Measurements from ENCODE around the gene SLC35B1. TPM values are rescaled to one million over a fixed set of nuclear protein-coding genes. Genes with fewer than 3 reads are reported as not detected.
A peak's percentile ranks its signal among the peaks of the same experiment; 100 is the strongest.

SLC35B1 gene
- total RNA-seq, 2 experiments from 2014 or later = 51.2 to 51.4 TPM

DNA sequence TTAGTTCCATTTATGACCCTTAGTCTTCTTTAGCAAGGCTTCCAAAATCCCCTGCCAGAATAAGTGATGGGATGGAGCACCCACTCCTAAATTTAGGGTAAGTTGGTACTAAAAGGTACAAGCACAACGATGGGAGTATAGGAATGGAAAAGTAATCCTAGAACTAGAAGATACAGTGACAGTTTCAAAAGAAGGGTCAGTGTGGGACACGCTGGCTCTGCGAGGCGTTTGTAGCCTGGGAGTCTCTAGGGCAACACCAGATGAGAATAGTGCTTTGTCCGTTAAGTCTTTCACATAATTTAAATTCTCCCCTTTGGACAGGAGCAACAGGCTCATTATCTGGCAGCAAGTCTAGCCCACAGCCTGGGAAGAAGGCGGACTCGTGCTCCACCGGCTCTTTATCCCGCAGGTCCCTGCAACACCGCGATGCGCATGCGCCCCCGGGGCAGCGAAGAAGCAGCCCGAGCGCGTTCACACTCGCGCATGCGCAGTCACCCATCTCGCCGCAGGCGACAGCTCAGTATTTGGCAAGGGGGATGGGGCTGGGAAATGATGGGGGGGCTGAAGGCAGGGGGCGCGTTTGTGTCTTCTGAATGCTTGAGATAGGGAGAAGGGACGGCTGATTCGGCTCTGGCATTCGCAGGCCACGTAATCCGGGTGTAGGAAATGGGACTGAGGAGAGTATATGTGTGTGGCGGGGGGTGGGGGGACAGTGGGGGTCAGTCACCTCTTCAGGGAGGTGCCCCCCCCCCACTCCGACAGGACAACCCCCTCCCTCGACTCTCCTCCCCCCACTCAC lies 30.4 kb downstream of the SLC35B1 start:
- CTCF ChIA-PET (ENCODE audit: unreplicated experiment) = interaction anchor here (0.6 kb wide), 3 partner anchors 110 to 641 kb away, joined by 3 to 8 read pairs (median 7); no protein-coding TSS in a partner anchor
- H3K4me2 ChIP-seq (ENCODE audit: low read length) = peak overlapping the region; percentile 98
- no peak for TF ChIP-seq EZH2phosphoT487 (IDR thresholded peaks at IDR 0.05; ENCODE audit: borderline replicate concordance, low read depth, low read length)
- TF ChIP-seq, protein P1, sequence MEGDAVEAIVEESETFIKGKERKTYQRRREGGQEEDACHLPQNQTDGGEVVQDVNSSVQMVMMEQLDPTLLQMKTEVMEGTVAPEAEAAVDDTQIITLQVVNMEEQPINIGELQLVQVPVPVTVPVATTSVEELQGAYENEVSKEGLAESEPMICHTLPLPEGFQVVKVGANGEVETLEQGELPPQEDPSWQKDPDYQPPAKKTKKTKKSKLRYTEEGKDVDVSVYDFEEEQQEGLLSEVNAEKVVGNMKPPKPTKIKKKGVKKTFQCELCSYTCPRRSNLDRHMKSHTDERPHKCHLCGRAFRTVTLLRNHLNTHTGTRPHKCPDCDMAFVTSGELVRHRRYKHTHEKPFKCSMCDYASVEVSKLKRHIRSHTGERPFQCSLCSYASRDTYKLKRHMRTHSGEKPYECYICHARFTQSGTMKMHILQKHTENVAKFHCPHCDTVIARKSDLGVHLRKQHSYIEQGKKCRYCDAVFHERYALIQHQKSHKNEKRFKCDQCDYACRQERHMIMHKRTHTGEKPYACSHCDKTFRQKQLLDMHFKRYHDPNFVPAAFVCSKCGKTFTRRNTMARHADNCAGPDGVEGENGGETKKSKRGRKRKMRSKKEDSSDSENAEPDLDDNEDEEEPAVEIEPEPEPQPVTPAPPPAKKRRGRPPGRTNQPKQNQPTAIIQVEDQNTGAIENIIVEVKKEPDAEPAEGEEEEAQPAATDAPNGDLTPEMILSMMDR (conservative IDR thresholded peaks at IDR 0.05; ENCODE audit: low read length) = no peak; the same call in 1 of the 2 replicates
- H3K4me1 ChIP-seq (ENCODE audit: insufficient read depth, low read length, poor library complexity, severe bottlenecking) = peaks cover 24% of the 10 kb centered on the region
- H2AFZ ChIP-seq (ENCODE audit: low read length) = peak overlapping the region; percentile 73
- peaks cover 48% of the 10 kb centered on the region for H3K79me2 ChIP-seq (ENCODE audit: insufficient read depth, low read depth, low read length)
- H3K4me3 ChIP-seq (ENCODE audit: low read depth, low read length, poor library complexity, severe bottlenecking) = peak overlapping the region; percentile 87
- peaks cover 28% of the 10 kb centered on the region for H3K36me3 ChIP-seq (ENCODE audit: insufficient read depth, low read length)
- no peaks in the 10 kb centered on the region for H3K9me3 ChIP-seq (ENCODE audit: low read length)
- H3K9me2 ChIP-seq (ENCODE audit: insufficient read depth, low read length) = no peaks in the 10 kb centered on the region
- BruUV-seq (replicated peaks) = no TSS peak
- peaks cover 21% of the 10 kb centered on the region; the same call in 1 of the 2 replicates for H4K20me1 ChIP-seq (ENCODE audit: insufficient read depth, low read length)
- POLR2A ChIA-PET = interaction anchor here (0.6 to 1.2 kb wide), 10 partner anchors 12 to 380 kb away, joined by 3 to 8 read pairs (median 4); no protein-coding TSS in a partner anchor
- DNase-seq (ENCODE audit: low spot score) = peak; percentile 96
- intact Hi-C loops (cut with micrococcal nuclease; ENCODE audit: unreplicated experiment) = loop anchor here (5.0 to 10.0 kb wide), 3 partner anchors 105 to 477 kb away; partner anchors contain the start of genes ABI3, GNGT2 and PPP1R9B
- peak overlapping the region; percentile 88 for H3K27ac ChIP-seq (ENCODE audit: low read depth, low read length, poor library complexity, severe bottlenecking)

DNA sequence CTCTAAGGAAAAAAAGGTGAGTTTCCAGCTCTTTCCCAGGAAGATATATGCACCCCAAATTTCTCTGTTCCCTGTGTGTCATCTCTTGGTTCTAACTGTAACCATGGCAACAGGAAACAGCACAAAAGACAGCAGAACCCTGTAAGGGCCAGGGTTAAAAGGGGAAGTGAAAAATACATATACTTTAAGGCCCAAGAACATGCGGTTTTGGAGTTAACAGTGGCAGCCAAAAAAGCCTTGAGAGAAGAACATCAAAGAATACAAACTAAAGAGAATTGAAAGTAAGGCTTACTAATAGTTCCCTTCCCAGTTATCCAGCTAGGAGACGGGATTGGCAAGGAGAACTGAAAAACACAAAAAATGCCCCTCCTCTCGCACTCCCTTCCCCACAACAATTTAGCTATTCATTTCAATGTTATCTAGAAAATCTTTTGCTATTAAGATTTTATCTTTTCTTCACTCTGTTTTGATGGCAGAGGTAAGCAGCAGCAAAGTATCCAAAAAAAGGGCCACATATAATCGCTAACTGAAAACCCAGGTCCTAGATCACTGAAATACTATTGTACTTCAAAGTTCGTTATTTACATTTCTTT lies 31.4 kb downstream of the SLC35B1 start:
- POLR2A ChIA-PET = interaction anchor here (0.6 to 1.2 kb wide), 2 partner anchors 11 to 18 kb away, joined by 3 to 4 read pairs; no protein-coding TSS in a partner anchor
- peak overlapping the region; percentile 87 for H3K4me3 ChIP-seq (ENCODE audit: low read depth, low read length, poor library complexity, severe bottlenecking)
- no peaks in the 10 kb centered on the region for H3K9me2 ChIP-seq (ENCODE audit: insufficient read depth, low read length)
- peaks cover 32% of the 10 kb centered on the region for H3K36me3 ChIP-seq (ENCODE audit: insufficient read depth, low read length)
- no peak overlapping the region; the same call in 1 of the 2 replicates for H2AFZ ChIP-seq (ENCODE audit: low read length)
- peak overlapping the region; percentile 88 for H3K27ac ChIP-seq (ENCODE audit: low read depth, low read length, poor library complexity, severe bottlenecking)
- peaks cover 24% of the 10 kb centered on the region for H3K4me1 ChIP-seq (ENCODE audit: insufficient read depth, low read length, poor library complexity, severe bottlenecking)
- TSS peak; percentile 60 for BruUV-seq (replicated peaks)
- no peaks in the 10 kb centered on the region for H3K9me3 ChIP-seq (ENCODE audit: low read length)
- H3K4me2 ChIP-seq (ENCODE audit: low read length) = peak overlapping the region; percentile 98
- peaks cover 58% of the 10 kb centered on the region for H3K79me2 ChIP-seq (ENCODE audit: insufficient read depth, low read depth, low read length)
- H4K20me1 ChIP-seq (ENCODE audit: insufficient read depth, low read length) = peaks cover 25% of the 10 kb centered on the region; the same call in 1 of the 2 replicates
- CTCF ChIA-PET (ENCODE audit: unreplicated experiment) = no interaction called here
- DNase-seq (ENCODE audit: low spot score) = peak; percentile 96
- intact Hi-C loops (cut with micrococcal nuclease; ENCODE audit: unreplicated experiment) = loop anchor here (5.0 to 10.0 kb wide), 3 partner anchors 104 to 478 kb away; partner anchors contain the start of genes ABI3, GNGT2 and PPP1R9B
- TF ChIP-seq, protein P1 (conservative IDR thresholded peaks at IDR 0.05; ENCODE audit: low read length) = no peak
- no peak for TF ChIP-seq EZH2phosphoT487 (IDR thresholded peaks at IDR 0.05; ENCODE audit: borderline replicate concordance, low read depth, low read length)

Measured in OCI-LY7 (cell line).